Measurements from ENCODE around the gene TRHDE. TPM values are rescaled to one million over a fixed set of nuclear protein-coding genes. Genes with fewer than 3 reads are reported as not detected.

TRHDE gene
- total and polyA plus RNA-seq, 2 donors (not counting 3 experiments of a cell fraction or from before 2014, with no cell fraction given), result not detected

- FAIRE-seq, result no peak
- Histone ChIP-seq H3K9me1 (replicated peaks; ENCODE audit: control insufficient read depth, extremely low read depth, insufficient read depth, low read length) (no peaks in the 10 kb centered on the region), H3K79me2 (ENCODE audit: control insufficient read depth, insufficient read depth, low read length) (no peaks in the 10 kb centered on the region), H3K9me3 (replicated peaks; ENCODE audit: control insufficient read depth, insufficient read depth, low read length) (peaks cover 3% of the 10 kb centered on the region), H3K36me3 (ENCODE audit: control insufficient read depth in 2 of 2, extremely low read depth in 1 of 2, insufficient read depth in 2 of 2, low read length in 2 of 2) (no peaks in the 10 kb centered on the region), H2AFZ (ENCODE audit: low read depth, low read length) (no peak overlapping the region), H3K4me2 (ENCODE audit: insufficient read depth, low read length) (no peak overlapping the region), H3K4me3 (replicated peaks in 1 of 3; ENCODE audit: insufficient read depth in 1 of 3, low read depth in 1 of 3, low read length in 3 of 3) (no peak overlapping the region), H3K9ac (replicated peaks; ENCODE audit: extremely low read depth, insufficient read depth, low read length) (no peak overlapping the region), H4K20me1 (replicated peaks; ENCODE audit: control insufficient read depth, extremely low read depth, insufficient read depth, low read length) (no peaks in the 10 kb centered on the region), H3K4me1 (ENCODE audit: control insufficient read depth, extremely low read depth, insufficient read depth, low read length) (no peaks in the 10 kb centered on the region), H3K27me3 (ENCODE audit: control insufficient read depth in 2 of 2, insufficient read depth in 2 of 2, low read length in 2 of 2) (no peaks in the 10 kb centered on the region), H3K27ac (ENCODE audit: insufficient read depth, low read depth, low read length) (no peak overlapping the region)
- dilution Hi-C loops (cut with MboI; ENCODE audit: extremely low pct_ligation_motif_present, low sequenced_read_pairs) (no loop called here), intact Hi-C loops (cut with micrococcal nuclease) (no loop called here)
- POLR2A ChIA-PET, result no interaction called here
- CTCF ChIA-PET, result no interaction called here
- DNase-seq (ENCODE audit: low read depth, low spot score), result no peak
- TF ChIP-seq MAX (IDR thresholded peaks at IDR 0.05; ENCODE audit: insufficient read depth, insufficient read length) (no peak), CTCF (IDR thresholded peaks at IDR 0.05; ENCODE audit: extremely low read depth in 1 of 2, insufficient read depth in 1 of 2, low read depth in 1 of 2, low read length in 2 of 2) (no peak), GATA2 (IDR thresholded peaks at IDR 0.05; ENCODE audit: insufficient read depth, insufficient read length, low read depth, low read length) (no peak)
- BruUV-seq (replicated peaks), result no TSS peak
These were observed 338.7 kb downstream of the TRHDE start for GRCh38 chr12:72610854-72611358.

GRCh38 chr12:72612171-72612570 is 340.0 kb downstream of the TRHDE start:
- no peaks in the 10 kb centered on the region for H3K4me1 ChIP-seq (ENCODE audit: control insufficient read depth, extremely low read depth, insufficient read depth, low read length)
- H4K20me1 ChIP-seq (replicated peaks; ENCODE audit: control insufficient read depth, extremely low read depth, insufficient read depth, low read length), result no peaks in the 10 kb centered on the region
- no peak overlapping the region for H3K9ac ChIP-seq (replicated peaks; ENCODE audit: extremely low read depth, insufficient read depth, low read length)
- no peaks in the 10 kb centered on the region for H3K9me1 ChIP-seq (replicated peaks; ENCODE audit: control insufficient read depth, extremely low read depth, insufficient read depth, low read length)
- dilution Hi-C loops (cut with MboI; ENCODE audit: extremely low pct_ligation_motif_present, low sequenced_read_pairs) (no loop called here), intact Hi-C loops (cut with micrococcal nuclease) (no loop called here)
- no peak overlapping the region for H3K27ac ChIP-seq (ENCODE audit: insufficient read depth, low read depth, low read length)
- no peak overlapping the region for H3K4me2 ChIP-seq (ENCODE audit: insufficient read depth, low read length)
- FAIRE-seq (no peak), DNase-seq (ENCODE audit: low read depth, low spot score) (no peak)
- peaks cover 3% of the 10 kb centered on the region for H3K9me3 ChIP-seq (replicated peaks; ENCODE audit: control insufficient read depth, insufficient read depth, low read length)
- H3K79me2 ChIP-seq (ENCODE audit: control insufficient read depth, insufficient read depth, low read length), result no peaks in the 10 kb centered on the region
- H3K4me3 ChIP-seq (replicated peaks in 1 of 3; ENCODE audit: insufficient read depth in 1 of 3, low read depth in 1 of 3, low read length in 3 of 3), result no peak overlapping the region
- ChIA-PET CTCF (no interaction called here), POLR2A (no interaction called here)
- TF ChIP-seq FOS (IDR thresholded peaks at IDR 0.05; ENCODE audit: borderline replicate concordance, insufficient read depth, low read length) (no peak), MAX (IDR thresholded peaks at IDR 0.05; ENCODE audit: insufficient read depth, insufficient read length) (no peak), JUN (IDR thresholded peaks at IDR 0.05; ENCODE audit: borderline replicate concordance, insufficient read depth, insufficient read length, low read depth) (no peak), MYC (IDR thresholded peaks at IDR 0.05; ENCODE audit: low read depth, low read length) (no peak), POLR2AphosphoS5 (IDR thresholded peaks at IDR 0.05; ENCODE audit: insufficient read depth, low read depth, low read length) (no peak), GATA2 (IDR thresholded peaks at IDR 0.05; ENCODE audit: insufficient read depth, insufficient read length, low read depth, low read length) (no peak), CTCF (IDR thresholded peaks at IDR 0.05; ENCODE audit: extremely low read depth in 1 of 2, insufficient read depth in 1 of 2, low read depth in 1 of 2, low read length in 2 of 2) (no peak), POLR2A (IDR thresholded peaks at IDR 0.05; ENCODE audit: low read depth, low read length) (no peak), EZH2 (IDR thresholded peaks at IDR 0.05; ENCODE audit: borderline replicate concordance, low read depth, low read length, severe bottlenecking) (no peak)
- no TSS peak for BruUV-seq (replicated peaks)
- H2AFZ ChIP-seq (ENCODE audit: low read depth, low read length), result no peak overlapping the region
- no peaks in the 10 kb centered on the region for H3K27me3 ChIP-seq (ENCODE audit: control insufficient read depth in 2 of 2, insufficient read depth in 2 of 2, low read length in 2 of 2)
- no peaks in the 10 kb centered on the region for H3K36me3 ChIP-seq (ENCODE audit: control insufficient read depth in 2 of 2, extremely low read depth in 1 of 2, insufficient read depth in 2 of 2, low read length in 2 of 2)
